K562 (cell line): ENCODE data around the gene RPRD1B.

Experiments
- DNMT1 ChIP-seq: fragments of 450-650 bp; IDR thresholded peaks from 2 replicates; pipeline ENCODE4 v1.6.1; 2016; ENCODE audit warnings: antibody characterized with exemption, mild to moderate bottlenecking
- DPF2 ChIP-seq: fragments of 450-650 bp; IDR thresholded peaks from 2 replicates; pipeline ENCODE4 v1.6.1; 2016
- ETV1 ChIP-seq: fragments of 450-650 bp; conservative IDR thresholded peaks from 2 replicates; pipeline ENCODE4 v1.6.1; 2016; ENCODE audit warnings: missing genetic modification characterization, control low read depth, low read depth, missing compliant biosample characterization
- GTF2F1 ChIP-seq: IDR thresholded peaks from 2 replicates; pipeline ENCODE4 v1.6.1; 2011; ENCODE audit warnings: low read depth, low read length, improper control_type of control experiment
- HMGXB4 ChIP-seq: sonication (generic); formaldehyde crosslinking; IDR thresholded peaks from 2 replicates; pipeline ENCODE4 v1.8.1; 2023; ENCODE audit warnings: mild to moderate bottlenecking, missing genetic modification reagents
- HNRNPL ChIP-seq: fragments of 200-400 bp; formaldehyde crosslinking; IDR thresholded peaks from 2 replicates; pipeline ENCODE4 v1.6.1; 2017; ENCODE audit warnings: low read depth, mild to moderate bottlenecking, low read length
- JUND ChIP-seq, 2 experiments: IDR thresholded peaks; 2 replicates in 1 of 2; 3 replicates in 1 of 2; pipeline ENCODE4 v1.6.1; 2011; ENCODE audit warnings: borderline replicate concordance in 2 of 2, low read depth in 2 of 2, low read length in 2 of 2, improper control_type of control experiment in 1 of 2, missing biosample characterization in 1 of 2, missing genetic modification characterization in 1 of 2, missing genetic modification reagents in 1 of 2
- MCM7 ChIP-seq, 2 experiments: fragments of 450-650 bp; IDR thresholded peaks; 2 replicates each; pipeline ENCODE4 v1.6.1; 2016 to 2018
- TAF1 ChIP-seq: IDR thresholded peaks from 2 replicates; pipeline ENCODE4 v1.6.1; 2011; ENCODE audit warnings: mild to moderate bottlenecking, low read length, moderate library complexity; ENCODE audit not compliant: insufficient read depth, control insufficient read depth, severe bottlenecking; ENCODE audit errors: extremely low read depth
- TRIM28 ChIP-seq: fragments of 450-650 bp; IDR thresholded peaks from 2 replicates; pipeline ENCODE4 v1.6.1; 2017
- TF ChIP-seq, protein P1 (sequence below): fragments of 250-450 bp; sonication (Bioruptor Pico); IDR thresholded peaks from 2 replicates; pipeline ENCODE4 v1.8.0; 2021; ENCODE audit warnings: moderate library complexity, mild to moderate bottlenecking, inconsistent platforms
- TF ChIP-seq, protein P2 (sequence below): fragments of 450-650 bp; IDR thresholded peaks from 2 replicates; pipeline ENCODE4 v1.7.0; 2016; ENCODE audit warnings: borderline replicate concordance
- TF ChIP-seq, protein P3 (sequence below): fragments of 450-650 bp; IDR thresholded peaks from 2 replicates; pipeline ENCODE4 v1.6.1; 2018; ENCODE audit not compliant: partially characterized antibody
- TF ChIP-seq, protein P4 (sequence below), 2 experiments: fragments of 450-650 bp; IDR thresholded peaks; 2 replicates each; pipeline ENCODE4 v1.6.1; 2018; ENCODE audit warnings: mild to moderate bottlenecking in 2 of 2, low read depth in 1 of 2; ENCODE audit not compliant: partially characterized antibody in 2 of 2

- TF ChIP-seq, protein P1, sequence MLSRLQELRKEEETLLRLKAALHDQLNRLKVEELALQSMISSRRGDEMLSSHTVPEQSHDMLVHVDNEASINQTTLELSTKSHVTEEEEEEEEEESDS (CRISPR knock-in tag), result no peak
- TF ChIP-seq MCM7 (IDR thresholded peaks at IDR 0.05), result no peak
- TF ChIP-seq, protein P2, sequence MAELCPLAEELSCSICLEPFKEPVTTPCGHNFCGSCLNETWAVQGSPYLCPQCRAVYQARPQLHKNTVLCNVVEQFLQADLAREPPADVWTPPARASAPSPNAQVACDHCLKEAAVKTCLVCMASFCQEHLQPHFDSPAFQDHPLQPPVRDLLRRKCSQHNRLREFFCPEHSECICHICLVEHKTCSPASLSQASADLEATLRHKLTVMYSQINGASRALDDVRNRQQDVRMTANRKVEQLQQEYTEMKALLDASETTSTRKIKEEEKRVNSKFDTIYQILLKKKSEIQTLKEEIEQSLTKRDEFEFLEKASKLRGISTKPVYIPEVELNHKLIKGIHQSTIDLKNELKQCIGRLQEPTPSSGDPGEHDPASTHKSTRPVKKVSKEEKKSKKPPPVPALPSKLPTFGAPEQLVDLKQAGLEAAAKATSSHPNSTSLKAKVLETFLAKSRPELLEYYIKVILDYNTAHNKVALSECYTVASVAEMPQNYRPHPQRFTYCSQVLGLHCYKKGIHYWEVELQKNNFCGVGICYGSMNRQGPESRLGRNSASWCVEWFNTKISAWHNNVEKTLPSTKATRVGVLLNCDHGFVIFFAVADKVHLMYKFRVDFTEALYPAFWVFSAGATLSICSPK, result no peak
- no peak for TF ChIP-seq ETV1 (tag)
- TF ChIP-seq, protein P3, sequence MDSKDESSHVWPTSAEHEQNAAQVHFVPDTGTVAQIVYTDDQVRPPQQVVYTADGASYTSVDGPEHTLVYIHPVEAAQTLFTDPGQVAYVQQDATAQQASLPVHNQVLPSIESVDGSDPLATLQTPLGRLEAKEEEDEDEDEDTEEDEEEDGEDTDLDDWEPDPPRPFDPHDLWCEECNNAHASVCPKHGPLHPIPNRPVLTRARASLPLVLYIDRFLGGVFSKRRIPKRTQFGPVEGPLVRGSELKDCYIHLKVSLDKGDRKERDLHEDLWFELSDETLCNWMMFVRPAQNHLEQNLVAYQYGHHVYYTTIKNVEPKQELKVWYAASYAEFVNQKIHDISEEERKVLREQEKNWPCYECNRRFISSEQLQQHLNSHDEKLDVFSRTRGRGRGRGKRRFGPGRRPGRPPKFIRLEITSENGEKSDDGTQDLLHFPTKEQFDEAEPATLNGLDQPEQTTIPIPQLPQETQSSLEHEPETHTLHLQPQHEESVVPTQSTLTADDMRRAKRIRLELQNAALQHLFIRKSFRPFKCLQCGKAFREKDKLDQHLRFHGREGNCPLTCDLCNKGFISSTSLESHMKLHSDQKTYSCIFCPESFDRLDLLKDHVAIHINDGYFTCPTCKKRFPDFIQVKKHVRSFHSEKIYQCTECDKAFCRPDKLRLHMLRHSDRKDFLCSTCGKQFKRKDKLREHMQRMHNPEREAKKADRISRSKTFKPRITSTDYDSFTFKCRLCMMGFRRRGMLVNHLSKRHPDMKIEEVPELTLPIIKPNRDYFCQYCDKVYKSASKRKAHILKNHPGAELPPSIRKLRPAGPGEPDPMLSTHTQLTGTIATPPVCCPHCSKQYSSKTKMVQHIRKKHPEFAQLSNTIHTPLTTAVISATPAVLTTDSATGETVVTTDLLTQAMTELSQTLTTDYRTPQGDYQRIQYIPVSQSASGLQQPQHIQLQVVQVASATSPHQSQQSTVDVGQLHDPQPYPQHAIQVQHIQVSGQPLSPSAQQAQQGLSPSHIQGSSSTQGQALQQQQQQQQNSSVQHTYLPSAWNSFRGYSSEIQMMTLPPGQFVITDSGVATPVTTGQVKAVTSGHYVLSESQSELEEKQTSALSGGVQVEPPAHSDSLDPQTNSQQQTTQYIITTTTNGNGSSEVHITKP, result no peak
- TF ChIP-seq TAF1, result no peak
- TF ChIP-seq HMGXB4 (CRISPR knock-in tag), result no peak
- TF ChIP-seq JUND (IDR thresholded peaks at IDR 0.05; ENCODE audit: borderline replicate concordance, low read depth, low read length), result no peak
- no peak for TF ChIP-seq JUND (tag; IDR thresholded peaks at IDR 0.05; ENCODE audit: borderline replicate concordance, low read depth, low read length)
- TF ChIP-seq DNMT1, result no peak
- TF ChIP-seq, protein P4, sequence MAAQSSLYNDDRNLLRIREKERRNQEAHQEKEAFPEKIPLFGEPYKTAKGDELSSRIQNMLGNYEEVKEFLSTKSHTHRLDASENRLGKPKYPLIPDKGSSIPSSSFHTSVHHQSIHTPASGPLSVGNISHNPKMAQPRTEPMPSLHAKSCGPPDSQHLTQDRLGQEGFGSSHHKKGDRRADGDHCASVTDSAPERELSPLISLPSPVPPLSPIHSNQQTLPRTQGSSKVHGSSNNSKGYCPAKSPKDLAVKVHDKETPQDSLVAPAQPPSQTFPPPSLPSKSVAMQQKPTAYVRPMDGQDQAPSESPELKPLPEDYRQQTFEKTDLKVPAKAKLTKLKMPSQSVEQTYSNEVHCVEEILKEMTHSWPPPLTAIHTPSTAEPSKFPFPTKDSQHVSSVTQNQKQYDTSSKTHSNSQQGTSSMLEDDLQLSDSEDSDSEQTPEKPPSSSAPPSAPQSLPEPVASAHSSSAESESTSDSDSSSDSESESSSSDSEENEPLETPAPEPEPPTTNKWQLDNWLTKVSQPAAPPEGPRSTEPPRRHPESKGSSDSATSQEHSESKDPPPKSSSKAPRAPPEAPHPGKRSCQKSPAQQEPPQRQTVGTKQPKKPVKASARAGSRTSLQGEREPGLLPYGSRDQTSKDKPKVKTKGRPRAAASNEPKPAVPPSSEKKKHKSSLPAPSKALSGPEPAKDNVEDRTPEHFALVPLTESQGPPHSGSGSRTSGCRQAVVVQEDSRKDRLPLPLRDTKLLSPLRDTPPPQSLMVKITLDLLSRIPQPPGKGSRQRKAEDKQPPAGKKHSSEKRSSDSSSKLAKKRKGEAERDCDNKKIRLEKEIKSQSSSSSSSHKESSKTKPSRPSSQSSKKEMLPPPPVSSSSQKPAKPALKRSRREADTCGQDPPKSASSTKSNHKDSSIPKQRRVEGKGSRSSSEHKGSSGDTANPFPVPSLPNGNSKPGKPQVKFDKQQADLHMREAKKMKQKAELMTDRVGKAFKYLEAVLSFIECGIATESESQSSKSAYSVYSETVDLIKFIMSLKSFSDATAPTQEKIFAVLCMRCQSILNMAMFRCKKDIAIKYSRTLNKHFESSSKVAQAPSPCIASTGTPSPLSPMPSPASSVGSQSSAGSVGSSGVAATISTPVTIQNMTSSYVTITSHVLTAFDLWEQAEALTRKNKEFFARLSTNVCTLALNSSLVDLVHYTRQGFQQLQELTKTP (IDR thresholded peaks at IDR 0.05; ENCODE audit: low read depth in 1 of 2, partially characterized antibody in 2 of 2), result no peak
- no peak for TF ChIP-seq TRIM28
- TF ChIP-seq HNRNPL, result no peak
- no peak for TF ChIP-seq GTF2F1
- TF ChIP-seq DPF2, result no peak
Observed at GRCh38 chr20:37991908-37992307, 41.6 kb upstream of the RPRD1B start.
